ENCODE results near the gene DIP2C.

Gene DIP2C

GRCh38 chr10:320771-321170 is 368.7 kb downstream of the DIP2C start:
- peaks cover 21 to 27% of the 10 kb centered on the region in 2 donors for H3K36me3 ChIP-seq (ENCODE audit: control insufficient read depth in 2 of 2, insufficient read depth in 2 of 2, low read length in 2 of 2)
- no peaks in the 10 kb centered on the region for H3K9me3 ChIP-seq (ENCODE audit: control insufficient read depth in 2 of 2, low read length in 2 of 2)
- no peak overlapping the region for H3K27ac ChIP-seq (ENCODE audit: low read length)
- no peaks in the 10 kb centered on the region for H3K4me1 ChIP-seq (ENCODE audit: control insufficient read depth, insufficient read depth, low read length)
- no peak overlapping the region for H3K4me3 ChIP-seq (ENCODE audit: low read length in 2 of 2)
- no peaks in the 10 kb centered on the region for H3K27me3 ChIP-seq (ENCODE audit: control insufficient read depth in 1 of 2, insufficient read depth in 2 of 2, low read length in 2 of 2)
- no peak overlapping the region for H3K9ac ChIP-seq (ENCODE audit: low read length in 2 of 2)

- Histone ChIP-seq H3K4me3 (ENCODE audit: low read length in 2 of 2) (no peak overlapping the region), H3K9ac (ENCODE audit: low read length in 2 of 2) (no peak overlapping the region), H3K27ac (ENCODE audit: low read length) (no peak overlapping the region), H3K9me3 (ENCODE audit: control insufficient read depth in 2 of 2, low read length in 2 of 2) (no peaks in the 10 kb centered on the region), H3K4me1 (ENCODE audit: control insufficient read depth, insufficient read depth, low read length) (no peaks in the 10 kb centered on the region), H3K36me3 (ENCODE audit: control insufficient read depth in 2 of 2, insufficient read depth in 2 of 2, low read length in 2 of 2) (peaks cover 13 to 21% of the 10 kb centered on the region in 2 donors), H3K27me3 (ENCODE audit: control insufficient read depth in 1 of 2, insufficient read depth in 2 of 2, low read length in 2 of 2) (no peaks in the 10 kb centered on the region)
Measured at GRCh38 chr10:317926-318325, 371.5 kb downstream of the DIP2C start.

GRCh38 chr10:317271-317769 is 372.1 kb downstream of the DIP2C start:
- Histone ChIP-seq H3K9me3 (ENCODE audit: control insufficient read depth in 2 of 2, low read length in 2 of 2) (no peaks in the 10 kb centered on the region), H3K9ac (ENCODE audit: low read length in 2 of 2) (no peak overlapping the region), H3K27me3 (ENCODE audit: control insufficient read depth in 1 of 2, insufficient read depth in 2 of 2, low read length in 2 of 2) (no peaks in the 10 kb centered on the region), H3K36me3 (ENCODE audit: control insufficient read depth in 2 of 2, insufficient read depth in 2 of 2, low read length in 2 of 2) (peaks cover 13 to 21% of the 10 kb centered on the region in 2 donors), H3K27ac (ENCODE audit: low read length) (no peak overlapping the region), H3K4me1 (ENCODE audit: control insufficient read depth, insufficient read depth, low read length) (no peaks in the 10 kb centered on the region), H3K4me3 (ENCODE audit: low read length in 2 of 2) (no peak overlapping the region)

GRCh38 chr10:316390-316789 is 373.1 kb downstream of the DIP2C start:
- Histone ChIP-seq H3K9ac (ENCODE audit: low read length in 2 of 2) (no peak overlapping the region), H3K27ac (ENCODE audit: low read length) (no peak overlapping the region), H3K4me1 (ENCODE audit: control insufficient read depth, insufficient read depth, low read length) (no peaks in the 10 kb centered on the region), H3K36me3 (ENCODE audit: control insufficient read depth in 2 of 2, insufficient read depth in 2 of 2, low read length in 2 of 2) (peaks cover 13 to 23% of the 10 kb centered on the region in 2 donors), H3K4me3 (ENCODE audit: low read length in 2 of 2) (no peak overlapping the region), H3K27me3 (ENCODE audit: control insufficient read depth in 1 of 2, insufficient read depth in 2 of 2, low read length in 2 of 2) (no peaks in the 10 kb centered on the region), H3K9me3 (ENCODE audit: control insufficient read depth in 2 of 2, low read length in 2 of 2) (no peaks in the 10 kb centered on the region)

GRCh38 chr10:314871-315270 is 374.6 kb downstream of the DIP2C start:
- Histone ChIP-seq H3K9ac (ENCODE audit: low read length in 2 of 2) (no peak overlapping the region), H3K27ac (ENCODE audit: low read length) (no peak overlapping the region), H3K4me3 (ENCODE audit: low read length in 2 of 2) (no peak overlapping the region), H3K36me3 (ENCODE audit: control insufficient read depth in 2 of 2, insufficient read depth in 2 of 2, low read length in 2 of 2) (peaks cover 13 to 24% of the 10 kb centered on the region in 2 donors), H3K9me3 (ENCODE audit: control insufficient read depth in 2 of 2, low read length in 2 of 2) (no peaks in the 10 kb centered on the region), H3K4me1 (ENCODE audit: control insufficient read depth, insufficient read depth, low read length) (no peaks in the 10 kb centered on the region), H3K27me3 (ENCODE audit: control insufficient read depth in 1 of 2, insufficient read depth in 2 of 2, low read length in 2 of 2) (no peaks in the 10 kb centered on the region)

GRCh38 chr10:314381-314780 is 375.1 kb downstream of the DIP2C start:
- Histone ChIP-seq H3K4me3 (ENCODE audit: low read length in 2 of 2) (no peak overlapping the region), H3K36me3 (ENCODE audit: control insufficient read depth in 2 of 2, insufficient read depth in 2 of 2, low read length in 2 of 2) (peaks cover 17 to 29% of the 10 kb centered on the region in 2 donors), H3K27ac (ENCODE audit: low read length) (no peak overlapping the region), H3K4me1 (ENCODE audit: control insufficient read depth, insufficient read depth, low read length) (no peaks in the 10 kb centered on the region), H3K27me3 (ENCODE audit: control insufficient read depth in 1 of 2, insufficient read depth in 2 of 2, low read length in 2 of 2) (no peaks in the 10 kb centered on the region), H3K9me3 (ENCODE audit: control insufficient read depth in 2 of 2, low read length in 2 of 2) (no peaks in the 10 kb centered on the region), H3K9ac (ENCODE audit: low read length in 2 of 2) (no peak overlapping the region)

GRCh38 chr10:311901-312665 is 377.4 kb downstream of the DIP2C start:
- no peak overlapping the region for H3K4me3 ChIP-seq (ENCODE audit: low read length in 2 of 2)
- no peaks in the 10 kb centered on the region for H3K9me3 ChIP-seq (ENCODE audit: control insufficient read depth in 2 of 2, low read length in 2 of 2)
- no peaks in the 10 kb centered on the region for H3K4me1 ChIP-seq (ENCODE audit: control insufficient read depth, insufficient read depth, low read length)
- no peak overlapping the region for H3K9ac ChIP-seq (ENCODE audit: low read length in 2 of 2)
- H3K27ac ChIP-seq (ENCODE audit: low read length): no peak overlapping the region
- peaks cover 14 to 28% of the 10 kb centered on the region in 2 donors for H3K36me3 ChIP-seq (ENCODE audit: control insufficient read depth in 2 of 2, insufficient read depth in 2 of 2, low read length in 2 of 2)
- no peaks in the 10 kb centered on the region for H3K27me3 ChIP-seq (ENCODE audit: control insufficient read depth in 1 of 2, insufficient read depth in 2 of 2, low read length in 2 of 2)

GRCh38 chr10:310976-311639 is 378.4 kb downstream of the DIP2C start:
- peaks cover 12 to 31% of the 10 kb centered on the region in 2 donors for H3K36me3 ChIP-seq (ENCODE audit: control insufficient read depth in 2 of 2, insufficient read depth in 2 of 2, low read length in 2 of 2)
- no peaks in the 10 kb centered on the region for H3K27me3 ChIP-seq (ENCODE audit: control insufficient read depth in 1 of 2, insufficient read depth in 2 of 2, low read length in 2 of 2)
- no peak overlapping the region for H3K27ac ChIP-seq (ENCODE audit: low read length)
- H3K9me3 ChIP-seq (ENCODE audit: control insufficient read depth in 2 of 2, low read length in 2 of 2): no peaks in the 10 kb centered on the region
- H3K4me3 ChIP-seq (ENCODE audit: low read length in 2 of 2): no peak overlapping the region
- no peak overlapping the region for H3K9ac ChIP-seq (ENCODE audit: low read length in 2 of 2)
- H3K4me1 ChIP-seq (ENCODE audit: control insufficient read depth, insufficient read depth, low read length): no peaks in the 10 kb centered on the region

- H3K27ac ChIP-seq (ENCODE audit: low read length): no peak overlapping the region
Measured at GRCh38 chr10:310371-310770, 379.1 kb downstream of the DIP2C start.

GRCh38 chr10:308572-309085 is 380.8 kb downstream of the DIP2C start:
- Histone ChIP-seq H3K4me1 (ENCODE audit: control insufficient read depth, insufficient read depth, low read length) (no peaks in the 10 kb centered on the region), H3K9me3 (ENCODE audit: control insufficient read depth in 2 of 2, low read length in 2 of 2) (no peaks in the 10 kb centered on the region), H3K36me3 (ENCODE audit: control insufficient read depth in 2 of 2, insufficient read depth in 2 of 2, low read length in 2 of 2) (peaks cover 17 to 40% of the 10 kb centered on the region in 2 donors), H3K4me3 (ENCODE audit: low read length in 2 of 2) (no peak overlapping the region), H3K27me3 (ENCODE audit: control insufficient read depth in 1 of 2, insufficient read depth in 2 of 2, low read length in 2 of 2) (no peaks in the 10 kb centered on the region), H3K9ac (ENCODE audit: low read length in 2 of 2) (no peak overlapping the region), H3K27ac (ENCODE audit: low read length) (no peak overlapping the region)

More at GRCh38 chr10:310371-310770, 379.1 kb downstream of the DIP2C start:
- Histone ChIP-seq H3K27me3 (ENCODE audit: control insufficient read depth in 1 of 2, insufficient read depth in 2 of 2, low read length in 2 of 2) (no peaks in the 10 kb centered on the region), H3K36me3 (ENCODE audit: control insufficient read depth in 2 of 2, insufficient read depth in 2 of 2, low read length in 2 of 2) (peaks cover 12 to 31% of the 10 kb centered on the region in 2 donors), H3K4me3 (ENCODE audit: low read length in 2 of 2) (no peak overlapping the region), H3K9ac (ENCODE audit: low read length in 2 of 2) (no peak overlapping the region), H3K9me3 (ENCODE audit: control insufficient read depth in 2 of 2, low read length in 2 of 2) (no peaks in the 10 kb centered on the region), H3K4me1 (ENCODE audit: control insufficient read depth, insufficient read depth, low read length) (no peaks in the 10 kb centered on the region)
